GM21447 (cell line): ENCODE data around the gene AGRP.
"Not testable (repeated sequence)": the region's sequence is repeated elsewhere in the genome, so short reads cannot be mapped to it uniquely, and the experiment has no call there.

Source experiments
- ATAC-seq: cut with Tn5 transposase; IDR thresholded peaks from one replicate; pipeline ENCODE4 v1.9.1; 2021; ENCODE audit not compliant: unreplicated experiment

AGRP gene, protein sequence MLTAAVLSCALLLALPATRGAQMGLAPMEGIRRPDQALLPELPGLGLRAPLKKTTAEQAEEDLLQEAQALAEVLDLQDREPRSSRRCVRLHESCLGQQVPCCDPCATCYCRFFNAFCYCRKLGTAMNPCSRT

GRCh38 chr16:67483150-67483549 is at the start of gene AGRP:
AGRP (minus strand) TSS chr16:67483547; CDS start chr16:67483398, 149 bp downstream.
- ATAC-seq = no peak

DNA sequence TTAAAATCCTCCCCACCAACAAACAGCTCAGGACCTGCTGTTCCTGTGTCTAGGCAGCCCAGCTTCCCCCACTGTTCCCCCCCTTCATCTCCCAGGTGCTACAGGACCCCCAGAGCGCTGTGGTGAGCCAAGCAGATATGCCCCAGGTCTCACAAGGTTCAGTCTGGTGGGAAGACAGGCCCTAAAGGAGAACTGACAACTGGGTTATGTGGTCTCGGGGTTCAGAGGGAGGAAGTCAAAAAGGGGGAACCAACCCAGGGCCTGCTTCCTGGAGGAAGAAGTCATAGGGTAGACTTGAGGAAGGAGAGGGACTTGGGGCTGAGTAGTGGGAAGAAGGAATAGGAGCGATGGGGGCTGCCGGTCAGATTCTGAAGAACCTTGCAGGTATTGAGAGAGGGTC is 47.9 kb upstream of the AGRP start:
- ATAC-seq = no peak

DNA sequence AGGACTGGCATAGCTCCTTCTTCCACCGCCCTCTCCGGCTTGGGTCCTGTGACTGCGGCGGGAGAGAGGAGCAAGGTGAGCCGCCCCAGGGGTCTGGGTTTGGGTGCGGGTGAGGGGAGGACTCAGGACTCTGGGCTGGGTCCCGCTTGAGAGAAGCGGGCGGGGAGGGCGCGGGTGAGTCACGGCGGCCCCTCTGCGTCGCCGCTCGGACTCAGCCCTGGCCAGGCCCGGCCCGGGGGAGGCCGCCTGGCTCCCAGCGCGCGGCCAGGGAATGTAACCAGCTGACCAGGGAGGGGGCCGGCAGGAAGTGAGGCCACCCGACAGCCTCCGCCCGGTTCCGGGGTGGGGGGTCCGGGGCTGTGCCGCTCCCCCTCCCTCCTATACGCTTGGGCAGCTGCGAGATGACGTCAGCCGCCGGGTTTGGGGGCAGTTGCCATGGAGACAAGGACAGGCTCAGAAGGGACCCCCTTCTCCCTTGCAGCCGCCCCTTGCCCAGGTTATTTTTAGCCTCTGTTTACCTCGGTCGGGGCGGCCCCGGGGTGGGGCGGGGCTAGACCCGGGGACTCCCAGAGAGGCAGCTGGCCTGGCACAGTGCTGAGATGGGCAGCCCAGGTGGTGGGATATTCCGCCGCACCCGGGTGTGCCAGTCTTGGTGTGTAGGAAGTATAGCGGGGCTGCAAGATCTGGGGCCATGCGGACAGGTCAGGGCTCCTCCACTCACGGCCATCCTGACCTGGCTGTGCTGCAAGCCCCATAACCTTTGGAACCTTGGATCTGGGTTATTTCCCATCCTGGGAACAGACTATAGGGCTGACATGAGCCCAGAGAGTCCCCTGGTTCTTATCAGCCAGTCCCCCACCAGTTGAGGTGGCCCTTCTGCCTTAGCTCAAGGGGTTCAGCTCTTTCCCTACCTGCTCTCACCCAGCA is 46.9 kb upstream of the AGRP start:
- ATAC-seq = peak; percentile 42

DNA sequence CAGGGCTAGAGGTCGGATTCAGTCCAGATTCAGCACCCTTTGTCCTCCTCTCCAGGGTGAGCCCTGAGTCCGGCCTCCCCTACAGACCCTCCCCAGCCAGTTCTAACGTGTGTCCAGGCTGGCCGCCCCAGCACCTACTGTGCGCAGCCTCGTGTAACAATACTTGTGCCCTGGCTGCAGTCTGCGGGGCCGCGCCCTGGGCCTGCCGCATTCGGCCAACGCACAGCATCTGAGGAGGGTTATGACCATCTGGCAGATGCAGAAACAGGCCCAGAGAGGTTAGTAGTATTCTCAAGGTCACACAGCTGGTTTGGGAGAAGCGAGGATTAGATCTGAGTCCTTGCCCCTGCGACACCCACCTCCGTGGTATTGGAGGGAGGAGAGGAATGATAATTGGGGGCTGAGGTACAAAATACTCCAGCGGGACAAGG is 46.2 kb upstream of the AGRP start:
- no peak for ATAC-seq

- ATAC-seq = no peak
Measured at GRCh38 chr16:67528870-67529581, 45.7 kb upstream of the AGRP start.

DNA sequence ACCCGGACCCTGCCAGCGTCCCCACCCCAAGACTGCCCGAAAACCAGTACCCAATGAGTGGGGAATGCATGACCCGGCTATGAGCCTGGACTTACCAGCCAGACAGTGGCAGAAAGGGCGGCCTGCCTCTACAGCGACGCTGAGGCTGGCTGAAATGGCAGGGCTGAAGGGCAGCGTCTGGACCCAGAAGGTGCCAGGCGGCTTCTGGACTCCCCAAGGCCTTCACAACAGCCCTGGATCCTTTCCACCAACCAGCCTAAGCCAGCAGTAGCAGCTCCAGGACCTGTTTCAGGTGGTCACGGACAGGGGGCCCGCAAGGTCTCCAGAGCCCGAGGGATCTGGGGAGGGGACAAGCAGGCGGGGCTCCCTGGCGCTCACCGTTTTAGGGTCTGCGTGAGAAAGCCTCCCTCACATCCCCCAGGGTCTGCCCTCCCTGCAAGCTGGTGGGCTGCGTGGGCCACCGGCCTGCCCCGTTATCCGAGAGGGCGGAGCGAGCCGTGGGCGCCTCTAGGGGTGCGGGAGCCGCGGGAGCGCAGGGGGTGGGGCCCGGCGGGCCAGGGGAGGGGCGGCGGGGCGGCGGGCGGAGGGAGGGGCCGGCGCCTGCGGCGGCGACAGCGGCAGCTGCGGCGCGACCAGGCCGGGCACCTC is 45.0 kb upstream of the AGRP start, which contains the start of gene RIPOR1:
TSS of gene RIPOR1 (plus strand) at position 608 of the 648 bp plus-strand sequence. CDS start 9,618 bp downstream, outside the sequence.
- no peak for ATAC-seq

DNA sequence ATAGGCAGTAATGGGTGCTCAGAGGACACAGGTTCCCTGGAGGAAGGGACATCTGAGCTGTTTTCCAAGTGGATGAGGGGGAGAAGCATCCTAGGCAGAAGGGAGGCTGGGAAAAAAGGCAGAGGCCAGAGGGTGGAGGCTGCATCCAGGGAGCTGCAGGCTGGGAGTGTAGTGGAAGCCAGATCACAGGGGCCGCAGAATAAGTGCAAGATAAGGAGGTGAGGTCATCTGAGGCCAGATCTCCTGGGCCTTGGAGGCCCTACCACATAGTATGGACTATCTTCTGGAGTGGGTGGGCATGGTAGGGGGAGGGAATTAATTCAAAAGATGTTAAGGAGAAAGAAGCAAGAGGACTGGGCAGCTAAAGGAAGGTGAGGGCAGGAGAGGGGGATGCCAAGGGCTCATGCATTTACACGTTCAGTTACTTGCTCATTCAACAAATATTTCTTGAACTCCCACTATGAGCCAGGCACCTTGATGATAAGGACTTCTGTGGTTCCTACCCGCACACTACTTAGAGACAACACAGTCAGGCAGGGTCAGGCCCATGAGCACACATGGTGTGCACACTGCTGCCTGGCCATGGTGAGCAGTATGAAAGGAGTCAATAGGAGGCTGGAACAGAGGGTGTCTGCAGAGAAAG is 42.9 kb upstream of the AGRP start:
- ATAC-seq = no peak

DNA sequence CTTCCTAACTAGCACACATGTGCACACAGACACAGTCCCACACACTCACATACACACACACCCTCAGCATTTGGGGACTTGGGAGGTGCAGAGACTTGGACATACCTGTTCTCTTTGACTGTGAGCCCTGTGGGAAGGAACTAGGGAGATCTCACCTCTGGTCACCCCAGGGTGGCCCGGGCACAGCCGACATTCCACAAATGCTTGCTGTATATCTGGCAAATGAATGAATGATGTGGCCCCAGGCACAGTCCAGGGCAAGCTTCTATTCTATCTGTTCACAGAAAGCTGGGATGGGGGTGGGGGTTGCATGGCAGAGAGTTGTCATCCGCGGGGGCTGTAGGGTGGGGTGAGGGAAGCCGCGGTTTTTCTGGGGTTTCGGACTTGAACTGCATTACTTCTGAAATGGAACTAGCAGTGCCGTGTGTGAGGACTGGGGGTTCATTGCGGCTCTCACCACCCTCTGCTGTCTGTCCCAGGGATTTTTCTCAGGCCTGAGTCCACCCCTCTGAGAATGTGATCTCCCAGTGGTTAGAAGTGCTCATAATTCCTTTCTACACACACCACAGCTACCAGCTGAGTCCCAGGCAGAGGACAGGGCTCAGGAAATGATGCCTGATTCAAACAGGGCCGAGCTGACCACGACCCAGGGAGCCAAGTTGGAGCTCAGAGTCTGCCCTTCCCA is 42.0 kb upstream of the AGRP start:
- ATAC-seq = no peak

DNA sequence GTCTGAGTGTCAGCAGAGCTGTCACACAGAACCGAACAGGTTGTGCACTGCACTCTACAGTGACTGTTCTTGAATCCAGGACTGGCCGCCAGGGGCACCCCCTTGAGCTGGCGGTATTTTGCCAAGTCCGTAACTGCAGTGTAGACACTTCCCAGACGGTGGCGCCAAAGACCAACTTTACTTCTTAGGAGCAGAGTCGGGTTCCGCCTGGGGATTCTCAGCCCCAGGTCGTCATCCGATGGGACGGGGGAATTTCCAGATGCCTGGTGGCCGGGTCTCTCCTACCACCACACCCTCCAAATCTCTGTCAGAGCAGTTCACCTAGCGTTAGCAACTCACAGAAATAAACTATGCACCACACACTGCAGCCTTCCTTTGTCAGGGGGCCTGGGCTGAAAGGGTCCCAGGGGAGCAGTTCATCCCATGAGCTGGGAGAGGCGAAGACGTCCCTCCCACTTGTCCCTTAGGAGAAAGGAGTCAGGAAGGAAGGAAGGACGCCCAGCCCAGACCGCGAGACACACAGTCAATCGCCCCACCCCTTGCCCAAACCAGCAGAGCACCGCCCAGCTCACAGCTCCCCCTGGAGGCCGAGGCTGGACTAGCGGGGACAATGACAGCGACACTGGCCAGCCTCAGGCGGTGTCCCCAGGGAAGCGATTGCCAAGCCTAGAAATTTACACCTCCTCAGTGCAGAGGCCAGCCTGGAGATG is 37.9 kb upstream of the AGRP start:
- peak; percentile 63 for ATAC-seq

- no peak for ATAC-seq
Measured at GRCh38 chr16:67519242-67519641, 35.9 kb upstream of the AGRP start.

GRCh38 chr16:67518676-67519075 is 35.3 kb upstream of the AGRP start:
- ATAC-seq = no peak

GRCh38 chr16:67517661-67518423 is 34.5 kb upstream of the AGRP start:
- ATAC-seq = peak; percentile 34

GRCh38 chr16:67517155-67517445 is 33.8 kb upstream of the AGRP start:
- ATAC-seq = no peak

DNA sequence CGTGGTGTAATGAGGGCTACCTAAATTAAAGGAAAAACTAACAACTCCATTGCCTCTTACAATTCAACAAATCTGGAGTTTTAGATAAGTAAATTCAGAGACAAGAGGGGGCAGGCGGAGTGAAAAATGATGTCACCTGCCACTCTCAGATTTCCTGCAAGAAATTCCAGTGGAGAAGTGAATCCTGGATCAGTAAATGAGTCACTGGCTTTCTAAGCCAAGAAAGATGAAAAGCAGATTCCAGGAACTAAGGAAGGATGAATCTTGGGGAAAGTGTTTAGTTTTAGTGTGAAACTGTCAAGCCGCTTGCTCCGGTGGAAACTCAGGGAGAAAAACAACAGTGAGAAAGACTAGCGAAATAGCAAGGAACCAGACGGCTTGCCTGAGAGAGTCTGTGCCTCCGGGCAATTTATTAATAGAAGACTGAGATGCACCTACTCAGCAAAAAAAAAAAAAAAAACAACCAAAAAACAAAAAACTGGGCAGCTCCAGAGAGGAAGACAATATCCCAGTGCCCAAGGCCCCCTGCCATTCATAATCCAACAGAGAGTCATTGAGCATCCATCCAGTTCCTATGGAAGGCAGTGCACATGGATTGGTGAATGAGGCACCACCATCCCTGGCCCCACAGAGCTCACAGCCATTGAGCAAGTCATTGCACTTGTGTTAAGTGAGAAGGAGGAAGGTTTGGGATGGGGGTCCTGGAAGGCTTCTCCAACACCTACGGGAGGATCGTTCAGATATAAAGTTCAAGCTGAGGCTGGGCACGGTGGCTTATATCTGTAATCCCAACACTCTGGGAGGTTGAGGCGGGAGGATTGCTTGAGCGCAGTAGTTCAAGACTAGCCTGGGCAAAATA is 33.2 kb upstream of the AGRP start:
- ATAC-seq = no peak

DNA sequence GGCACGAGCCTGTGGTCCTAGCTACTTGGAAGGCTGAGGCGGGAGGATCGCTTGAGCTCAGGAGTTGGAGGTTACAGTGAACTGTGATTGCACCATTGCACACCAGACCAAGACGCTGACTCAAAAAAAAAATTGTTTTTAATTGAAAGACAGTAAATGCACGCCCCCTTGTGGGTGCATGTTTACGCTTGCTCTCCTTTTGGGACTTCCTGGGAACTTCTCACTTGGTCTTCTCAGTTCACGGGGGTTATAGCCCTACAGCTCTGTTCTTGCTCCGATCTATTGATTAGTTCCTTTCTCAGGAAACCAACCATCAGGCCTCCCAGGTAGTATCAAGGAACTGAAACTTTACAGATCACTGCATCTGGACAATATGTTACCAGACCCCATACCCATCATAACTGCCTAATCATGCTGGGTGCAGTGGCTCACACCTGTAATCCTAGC is 31.1 kb upstream of the AGRP start:
- peak; percentile 49 for ATAC-seq

DNA sequence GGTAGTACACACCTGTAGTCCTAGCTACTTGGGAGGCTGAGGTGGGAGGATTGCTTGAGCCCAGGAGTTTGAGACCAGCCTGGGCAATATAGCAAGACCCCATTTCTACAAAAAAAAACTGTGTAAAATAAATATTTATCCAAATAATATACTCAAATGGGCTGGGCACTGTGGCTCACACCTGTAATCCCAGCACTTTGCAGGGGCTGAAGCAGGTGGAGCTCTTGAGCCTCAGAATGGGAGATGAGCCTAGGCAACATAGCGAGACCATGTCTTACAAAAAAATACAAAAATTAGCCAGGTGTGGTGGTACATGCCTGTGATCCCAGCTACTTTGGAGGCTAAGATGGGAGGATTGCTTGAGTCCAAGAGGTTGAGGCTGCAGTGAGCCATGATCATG is 30.5 kb upstream of the AGRP start:
- not testable (repeated sequence) for ATAC-seq

DNA sequence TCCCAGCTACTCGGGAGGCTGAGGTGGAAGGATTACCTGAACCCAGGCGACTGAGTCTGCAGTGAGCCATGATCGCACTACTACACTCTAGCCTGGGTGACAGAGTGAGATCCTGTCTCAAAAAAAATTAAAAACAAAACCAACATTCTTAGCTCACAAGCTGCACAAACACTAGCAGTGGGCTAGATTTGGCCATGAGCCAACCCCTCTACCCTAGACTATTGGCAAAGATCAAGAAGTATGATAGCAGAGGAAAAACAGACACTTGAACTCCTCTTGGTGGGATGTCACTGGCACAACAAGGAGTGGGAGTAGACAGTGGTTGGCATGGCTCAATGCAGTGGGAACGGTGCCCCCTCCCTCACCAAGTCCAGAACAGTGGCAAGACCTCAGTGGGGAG is 25.7 kb upstream of the AGRP start:
- ATAC-seq = no peak

- ATAC-seq = no peak
Measured at GRCh38 chr16:67506468-67506867, 23.1 kb upstream of the AGRP start.
